HG02588 (cell line): ENCODE data around the gene C3orf70.

Experiments used
- ATAC-seq: cut with Tn5 transposase; IDR thresholded peaks from one replicate; pipeline ENCODE4 v1.9.1; 2021; ENCODE audit warnings: mild to moderate bottlenecking, moderate library complexity; ENCODE audit not compliant: unreplicated experiment

C3orf70 gene, protein sequence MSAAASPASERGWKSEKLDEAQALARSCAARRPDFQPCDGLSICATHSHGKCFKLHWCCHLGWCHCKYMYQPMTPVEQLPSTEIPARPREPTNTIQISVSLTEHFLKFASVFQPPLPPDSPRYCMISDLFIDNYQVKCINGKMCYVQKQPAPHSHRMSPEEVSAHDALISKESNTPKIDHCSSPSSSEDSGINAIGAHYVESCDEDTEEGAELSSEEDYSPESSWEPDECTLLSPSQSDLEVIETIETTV

DNA sequence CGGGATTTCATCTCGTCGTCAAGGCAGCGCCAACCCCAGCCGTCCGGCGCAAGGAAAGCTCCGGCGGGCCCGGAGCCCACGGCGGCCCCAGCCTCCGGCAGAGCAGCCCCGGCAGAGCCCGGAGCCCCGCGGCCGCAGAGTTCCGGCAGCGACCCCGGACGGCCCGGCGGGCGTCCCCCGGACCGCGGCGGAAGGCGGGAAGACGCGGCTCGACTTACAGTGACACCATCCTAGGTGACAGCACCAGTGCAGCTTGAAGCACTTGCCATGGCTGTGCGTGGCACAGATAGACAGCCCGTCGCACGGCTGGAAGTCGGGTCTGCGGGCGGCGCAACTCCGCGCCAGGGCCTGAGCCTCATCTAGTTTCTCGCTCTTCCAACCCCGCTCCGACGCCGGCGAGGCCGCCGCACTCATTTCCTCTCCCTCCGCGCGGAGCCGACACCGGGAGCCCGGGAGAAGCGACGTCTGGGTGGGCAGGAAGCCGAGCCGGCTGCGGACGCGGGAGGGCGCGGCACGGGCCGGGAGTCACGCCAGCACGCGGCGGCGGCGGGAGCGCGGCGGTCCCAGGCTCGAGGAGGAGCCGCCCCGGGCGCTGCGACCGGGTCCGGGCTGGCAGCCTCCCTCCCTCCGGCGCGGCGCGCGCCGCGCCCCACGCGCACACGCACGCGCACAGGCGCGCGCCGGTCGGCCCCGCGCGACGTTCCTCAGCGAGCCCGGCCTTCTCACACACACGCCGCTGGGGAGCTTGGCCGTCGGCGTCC is at the start of gene C3orf70:
TSS of gene C3orf70 (minus strand) at position 651 of the 761 bp plus-strand sequence. CDS start at position 414, 237 bp downstream.
- no peak for ATAC-seq

DNA sequence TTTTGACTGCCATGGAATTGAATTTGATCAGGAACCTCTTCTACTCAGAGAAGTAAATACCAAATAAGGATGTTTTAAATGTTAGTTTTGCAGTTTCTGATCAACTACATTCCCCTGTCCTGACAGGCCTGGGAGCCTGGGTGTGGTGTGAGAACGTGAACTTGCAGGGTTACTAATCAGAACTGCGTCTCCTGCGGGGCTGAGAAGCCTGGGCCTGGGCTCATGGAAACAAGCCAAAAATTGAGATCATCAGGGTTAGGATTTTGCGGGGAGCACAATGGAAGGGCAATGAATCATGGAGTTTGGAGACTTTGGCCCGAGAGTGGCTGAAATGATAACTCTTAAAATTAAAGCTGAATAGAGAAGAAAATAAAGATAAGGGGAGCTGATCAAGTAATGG is 47.8 kb upstream of the C3orf70 start:
- ATAC-seq, result no peak

DNA sequence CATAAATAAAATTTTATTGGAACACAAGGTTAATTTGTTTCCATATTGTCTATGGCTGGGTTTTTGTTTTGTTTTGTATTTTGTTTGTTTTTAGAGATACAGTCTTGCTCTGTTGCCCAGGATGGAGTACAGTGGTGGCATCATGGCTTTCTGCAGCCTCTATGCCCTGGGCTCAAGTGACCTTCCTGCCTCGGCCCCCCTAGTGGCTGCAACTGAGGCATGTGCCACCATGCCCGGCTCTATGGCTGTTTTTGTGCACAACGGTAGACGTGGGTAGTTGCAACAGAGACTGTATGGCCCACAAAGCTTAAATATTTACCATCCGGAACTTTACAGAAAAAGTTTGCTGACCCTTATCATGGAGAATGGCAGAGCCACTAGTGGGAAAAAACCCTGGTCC is 46.8 kb upstream of the C3orf70 start:
- ATAC-seq, result no peak

DNA sequence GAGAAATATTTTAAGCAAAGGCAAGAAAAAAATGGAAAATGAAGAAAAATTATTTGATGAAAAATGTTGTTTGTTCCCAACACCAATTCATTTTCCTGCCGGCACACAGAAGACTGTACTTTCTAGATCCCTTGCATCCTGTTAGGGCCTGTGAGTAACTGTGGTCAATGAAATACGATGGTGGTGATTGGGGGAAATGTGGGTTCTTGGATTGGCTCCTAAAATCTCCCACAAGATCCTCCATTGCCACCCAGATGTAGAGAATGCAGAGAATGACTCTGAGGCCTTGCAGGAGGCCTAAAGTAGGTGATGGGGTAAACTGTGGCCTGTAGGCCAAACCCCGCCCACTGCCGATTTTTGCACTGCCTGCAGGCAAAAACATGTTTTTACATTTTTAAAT is 46.3 kb upstream of the C3orf70 start:
- no peak for ATAC-seq

DNA sequence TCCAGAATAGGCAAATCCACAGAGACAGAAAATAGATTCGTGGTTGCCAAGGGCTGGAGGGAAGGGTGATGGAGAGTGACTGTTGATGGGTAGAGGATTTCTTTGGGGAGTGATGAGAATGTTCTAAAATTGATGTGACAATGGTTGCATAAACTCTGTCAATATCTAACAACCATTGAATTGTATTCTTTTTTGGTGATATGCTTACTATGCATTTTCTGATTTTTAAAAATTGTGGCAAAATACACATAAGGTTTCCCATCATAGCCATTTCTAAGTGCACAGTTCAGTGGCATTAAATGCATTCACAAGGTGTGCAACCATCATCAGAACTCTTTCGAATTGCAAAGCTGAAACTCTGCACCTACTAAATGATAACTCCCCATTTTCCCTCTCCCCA is 44.2 kb upstream of the C3orf70 start:
- no peak for ATAC-seq

DNA sequence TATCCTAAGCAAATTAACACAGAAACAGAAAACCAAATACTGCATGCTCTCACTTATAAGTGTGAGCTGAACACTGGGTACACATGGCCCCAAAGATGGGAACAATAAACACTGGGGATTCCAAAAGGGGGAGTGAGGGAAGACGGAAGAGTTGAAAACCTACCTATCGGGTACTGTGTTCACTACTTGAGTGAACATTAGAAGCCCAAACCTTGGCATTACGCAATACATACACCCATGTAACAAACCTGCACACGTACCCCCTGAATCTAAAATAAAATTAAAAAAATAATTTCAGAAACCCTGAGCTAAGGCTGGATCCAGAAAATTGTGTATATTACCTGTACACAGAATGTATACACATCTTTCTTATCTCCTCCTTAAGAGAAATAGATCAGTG is 42.8 kb upstream of the C3orf70 start:
- ATAC-seq, result no peak

DNA sequence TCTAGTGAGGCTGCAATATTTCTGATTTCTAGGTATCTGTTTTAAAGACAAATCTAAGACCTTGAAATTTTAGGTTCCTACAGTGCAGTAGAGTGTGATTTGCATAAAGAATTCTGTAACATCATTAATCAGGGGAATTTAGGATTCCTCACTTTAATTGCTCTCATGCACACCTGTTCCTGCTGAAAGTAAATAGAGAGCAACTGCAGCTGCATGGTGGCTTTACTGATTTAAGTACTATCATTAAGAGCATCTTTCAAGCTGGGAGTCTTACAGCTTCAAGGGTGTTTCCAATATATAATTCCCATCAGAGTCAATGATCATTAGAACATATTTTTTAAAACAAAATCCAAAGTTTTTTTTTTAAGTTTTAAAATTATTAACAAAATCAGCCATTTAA is 36.0 kb upstream of the C3orf70 start:
- ATAC-seq, result no peak

DNA sequence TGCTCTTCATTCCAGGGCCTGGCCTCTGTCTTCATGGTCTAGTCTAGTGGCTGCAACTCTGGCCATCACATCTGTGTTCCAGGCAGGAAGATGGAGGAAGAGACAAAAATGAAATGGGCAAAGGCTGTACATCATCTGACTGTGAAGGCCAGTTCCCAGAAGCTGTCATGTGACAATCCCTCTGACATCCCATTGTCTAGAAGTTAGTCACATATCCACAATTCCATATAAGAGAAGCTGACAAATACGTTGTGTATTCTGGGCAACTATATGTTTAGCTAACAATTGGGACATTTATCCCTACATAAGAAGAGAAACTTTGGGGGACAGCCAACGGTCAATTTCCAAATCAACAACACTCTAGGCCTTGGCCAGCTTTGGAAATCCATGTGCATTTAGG is 34.5 kb upstream of the C3orf70 start:
- no peak for ATAC-seq

DNA sequence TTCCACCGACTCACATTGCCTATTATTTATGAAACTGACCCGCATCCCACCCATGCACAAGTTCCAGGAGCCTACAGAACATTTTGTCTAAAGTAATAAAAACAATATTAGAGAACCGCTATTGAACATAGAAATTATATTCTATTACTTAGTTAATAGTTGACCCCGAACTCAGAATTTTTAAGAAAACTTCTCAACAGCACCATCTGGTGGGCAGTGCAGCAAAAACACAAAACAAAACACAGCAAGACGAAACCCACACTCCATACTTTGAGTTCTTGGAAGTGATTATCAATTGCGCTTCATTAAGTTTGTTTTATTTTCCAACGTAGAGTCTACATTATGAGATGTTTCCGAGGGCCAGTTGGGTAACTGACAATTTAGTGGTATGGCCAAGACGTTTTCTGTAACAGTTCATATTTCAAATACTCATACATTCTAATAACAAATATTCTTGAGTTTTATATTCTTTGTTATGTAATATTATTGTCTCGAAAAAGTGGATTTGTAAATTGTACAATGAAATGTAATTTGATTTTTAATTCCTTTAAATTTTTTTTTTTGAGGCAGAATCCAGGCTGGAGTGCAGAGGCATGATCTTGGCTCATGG is 24.0 kb upstream of the C3orf70 start:
- no peak for ATAC-seq

DNA sequence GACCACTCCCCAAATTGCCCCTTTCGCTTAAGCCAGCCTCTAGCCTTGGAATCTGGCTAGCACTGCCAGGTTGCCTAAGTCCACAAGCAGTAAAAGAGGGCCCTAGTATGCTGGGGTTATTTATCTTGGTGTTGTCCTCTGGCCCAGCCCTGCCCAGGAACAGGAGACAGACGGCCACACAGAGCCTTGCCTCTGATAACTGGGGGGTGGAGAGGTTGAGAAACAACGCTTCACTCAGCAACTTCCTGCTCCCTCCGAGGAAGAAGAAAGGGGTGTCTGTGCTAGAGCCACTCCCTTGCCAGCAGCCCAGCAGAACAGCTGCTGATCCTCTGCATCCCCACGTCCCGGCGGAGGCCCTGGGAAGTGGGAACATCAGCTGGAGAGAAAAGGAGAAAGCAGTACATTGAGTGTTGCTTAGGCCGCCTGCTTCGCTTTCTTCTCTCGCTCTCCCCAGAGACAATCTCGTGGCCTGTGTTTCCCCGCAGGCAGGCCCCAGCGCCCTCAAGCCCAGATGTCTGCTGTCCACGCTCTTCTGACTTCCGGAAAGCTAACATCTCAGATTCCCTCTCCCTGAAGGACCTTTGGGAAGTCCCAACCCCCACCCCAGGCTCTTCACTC is 22.6 kb upstream of the C3orf70 start:
- ATAC-seq, result peak; percentile 71

DNA sequence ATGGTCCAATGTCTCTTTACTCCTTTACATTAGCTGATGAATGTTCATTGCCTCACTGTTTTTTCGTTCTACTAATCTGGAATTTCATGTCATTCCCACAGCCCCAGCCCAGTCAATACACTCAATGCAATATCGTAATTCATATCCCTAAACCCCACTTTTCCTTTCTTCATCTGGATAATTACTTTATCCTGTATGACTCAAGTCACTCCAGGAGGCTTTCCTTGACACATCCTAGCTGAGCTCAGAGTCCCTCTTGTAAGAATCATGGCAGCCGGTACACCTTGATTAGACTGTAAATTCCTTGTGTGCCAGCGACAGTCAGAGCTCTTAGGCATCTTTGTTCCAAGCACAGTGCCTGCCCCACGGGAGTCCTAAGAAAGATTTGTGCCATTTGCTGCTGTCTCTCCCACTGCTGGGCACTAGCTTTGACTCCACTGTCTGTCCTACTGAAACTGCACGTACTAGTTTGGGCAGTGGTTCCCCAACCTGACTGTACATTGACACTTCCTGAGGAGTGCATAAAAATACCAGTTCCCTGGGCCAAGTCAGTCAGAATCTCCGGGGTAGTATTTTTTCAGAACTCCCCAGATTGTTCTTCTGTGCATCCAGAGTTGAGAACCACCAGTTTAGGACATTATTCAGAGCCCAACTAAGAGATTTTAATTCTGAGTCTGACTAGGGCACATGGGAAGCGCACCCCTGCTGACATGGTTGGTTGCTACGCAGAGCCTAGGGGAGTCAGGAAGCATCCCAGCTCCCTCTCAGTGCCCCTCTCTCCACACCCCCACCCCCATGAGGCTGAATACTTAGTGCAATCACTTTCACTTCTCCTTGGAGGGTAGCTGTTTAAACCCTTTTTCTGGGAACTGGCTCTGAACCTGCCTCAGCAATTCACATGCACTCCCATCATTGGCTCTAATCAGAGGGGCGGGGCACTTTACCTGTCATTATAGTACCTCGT is 19.5 kb upstream of the C3orf70 start:
- ATAC-seq, result no peak

DNA sequence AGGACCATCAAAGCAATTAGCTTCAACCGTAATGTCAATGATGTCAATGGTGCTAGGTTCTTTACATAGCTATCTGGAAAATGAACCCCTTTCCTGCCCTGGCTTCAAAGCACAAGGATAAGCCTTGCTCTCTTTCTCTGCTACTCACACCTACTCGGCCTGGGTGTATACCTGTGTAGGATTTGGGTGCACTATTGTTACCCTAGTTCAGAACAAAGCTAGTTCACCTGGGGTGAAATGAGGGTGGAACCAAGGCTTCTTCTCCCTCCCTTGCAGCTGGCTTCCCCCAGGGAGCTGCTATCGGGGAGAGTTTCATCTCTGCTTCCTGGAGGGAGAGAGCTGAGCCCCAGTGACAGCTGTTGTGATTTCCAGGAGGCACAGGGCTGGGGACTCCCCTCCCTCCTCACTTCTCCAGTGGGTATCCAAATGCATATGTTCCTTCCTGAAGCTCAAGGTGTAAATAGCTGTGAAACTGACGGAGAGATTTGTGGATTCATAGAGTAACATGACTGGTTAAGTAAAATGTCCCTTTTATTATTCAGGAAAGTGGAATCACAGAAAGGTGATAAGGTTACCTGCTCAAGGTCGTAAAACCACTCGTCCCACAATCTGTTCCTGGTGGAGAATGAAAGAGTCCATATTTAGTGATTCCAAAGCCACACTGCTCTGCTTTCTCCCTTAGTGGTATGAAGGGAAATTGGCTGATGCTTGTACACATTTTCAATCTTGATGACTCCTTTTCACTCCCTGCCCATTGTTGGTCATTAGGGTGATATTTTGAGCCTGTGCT is 11.8 kb upstream of the C3orf70 start:
- no peak for ATAC-seq

DNA sequence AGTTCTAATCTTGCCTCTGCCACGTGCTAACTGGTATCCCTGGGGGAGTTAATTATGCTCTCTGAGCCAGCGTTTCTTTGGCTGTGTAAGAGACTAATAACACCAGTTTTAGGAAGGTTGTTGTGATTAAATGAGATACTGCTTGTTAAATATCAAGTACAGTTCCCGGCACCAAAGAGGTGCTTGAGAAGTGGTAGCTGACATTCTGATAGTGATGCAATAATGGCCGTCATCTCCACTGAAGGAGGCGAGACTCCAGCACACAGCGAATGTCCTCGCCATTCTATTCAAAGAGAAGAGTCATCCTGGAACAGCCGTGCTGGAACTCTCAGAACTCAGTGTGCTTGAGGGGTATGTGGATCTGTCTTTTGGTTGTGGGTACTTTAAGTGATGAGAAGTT is 9.8 kb upstream of the C3orf70 start:
- no peak for ATAC-seq

DNA sequence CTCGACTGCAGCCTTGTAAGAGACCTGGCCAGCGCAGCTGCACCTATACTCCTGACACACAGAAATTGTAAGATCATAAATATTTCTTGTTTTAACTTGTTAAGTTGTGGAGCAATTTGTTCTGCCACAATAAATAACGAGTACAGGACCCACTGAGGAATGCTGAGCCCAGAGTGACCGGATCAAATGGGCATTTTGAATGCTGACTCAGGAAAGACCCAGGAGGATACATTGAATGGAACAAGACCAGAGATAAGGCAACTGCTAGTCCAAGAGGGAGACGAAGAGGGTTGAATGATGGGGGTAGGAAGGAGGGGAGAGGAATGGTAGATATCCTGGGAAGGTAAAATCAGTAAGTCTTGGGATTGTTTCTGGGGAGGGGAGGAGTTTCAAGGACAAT is 8.9 kb upstream of the C3orf70 start:
- no peak for ATAC-seq

DNA sequence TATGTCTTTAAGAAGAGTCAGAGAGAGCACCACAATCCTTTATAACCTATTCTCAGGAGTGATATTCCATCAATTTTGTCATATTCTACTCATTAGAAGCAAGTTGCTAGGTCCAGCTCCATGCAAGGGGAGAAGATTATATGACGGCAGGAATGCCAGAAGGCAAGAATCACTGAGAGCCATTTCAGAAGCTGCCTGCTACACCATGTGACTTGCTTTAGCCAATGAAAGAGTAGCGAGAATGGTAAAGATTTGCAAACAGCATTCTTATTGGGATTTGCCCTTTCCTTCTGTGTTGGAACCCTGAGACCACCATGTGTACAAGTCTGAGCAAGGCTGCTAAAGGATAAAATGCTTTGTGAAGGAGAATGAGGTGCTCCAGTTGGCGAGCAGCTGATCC is 4.5 kb upstream of the C3orf70 start:
- no peak for ATAC-seq

DNA sequence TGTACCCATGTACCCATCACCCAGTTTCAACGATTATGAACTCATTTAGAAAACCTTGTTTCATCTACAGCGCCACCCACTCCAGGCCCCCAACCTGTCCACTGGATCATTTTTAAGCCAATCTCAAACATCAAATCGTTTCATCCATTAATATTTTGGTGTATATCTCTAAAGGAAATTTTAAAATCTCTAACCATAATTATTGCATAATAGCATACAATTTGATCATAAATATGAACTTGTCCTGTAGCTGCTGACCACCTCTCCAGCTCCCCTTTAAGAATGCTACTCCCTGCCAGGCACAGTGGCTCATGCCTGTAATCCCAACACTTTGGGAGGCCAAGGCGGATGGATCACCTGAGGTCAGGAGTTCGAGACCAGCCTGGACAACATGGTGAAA is 2.8 kb upstream of the C3orf70 start:
- no peak for ATAC-seq

DNA sequence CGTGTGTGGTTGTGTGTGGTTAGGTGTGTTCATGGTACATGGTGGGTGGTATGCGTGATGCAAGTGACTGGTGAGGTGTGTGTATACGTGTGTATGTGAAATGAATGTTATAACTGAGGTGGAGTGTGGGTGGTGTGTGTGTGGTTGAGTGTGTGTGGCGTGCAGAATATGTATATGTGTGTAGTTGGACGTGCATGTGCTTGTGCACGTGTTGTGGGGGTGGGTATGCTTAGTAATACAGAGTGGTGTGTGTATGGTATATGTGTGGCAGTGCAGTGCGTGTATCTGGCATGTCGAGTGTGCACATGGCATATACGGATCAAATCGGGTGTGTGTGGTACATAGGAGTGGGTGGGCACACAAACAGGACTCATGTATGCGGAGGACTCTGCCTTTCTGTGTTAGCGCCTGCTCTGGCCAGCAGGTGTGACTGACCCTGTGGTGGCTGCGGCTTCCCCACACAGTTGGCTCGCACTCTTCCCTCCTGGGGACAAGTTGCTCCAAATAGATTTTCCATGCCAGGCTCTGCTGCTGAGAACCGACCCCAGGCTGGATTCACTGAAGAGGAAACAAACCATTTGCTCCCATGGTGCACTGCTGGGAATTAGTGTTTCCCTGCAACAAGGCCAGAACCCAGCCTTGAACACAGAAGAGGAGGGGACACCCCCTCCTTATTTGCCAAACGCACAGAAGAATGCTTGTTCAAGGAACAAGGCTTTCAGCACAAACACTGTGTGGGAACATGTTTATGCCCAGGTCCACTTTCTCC is 1.2 kb upstream of the C3orf70 start:
- ATAC-seq, result no peak

DNA sequence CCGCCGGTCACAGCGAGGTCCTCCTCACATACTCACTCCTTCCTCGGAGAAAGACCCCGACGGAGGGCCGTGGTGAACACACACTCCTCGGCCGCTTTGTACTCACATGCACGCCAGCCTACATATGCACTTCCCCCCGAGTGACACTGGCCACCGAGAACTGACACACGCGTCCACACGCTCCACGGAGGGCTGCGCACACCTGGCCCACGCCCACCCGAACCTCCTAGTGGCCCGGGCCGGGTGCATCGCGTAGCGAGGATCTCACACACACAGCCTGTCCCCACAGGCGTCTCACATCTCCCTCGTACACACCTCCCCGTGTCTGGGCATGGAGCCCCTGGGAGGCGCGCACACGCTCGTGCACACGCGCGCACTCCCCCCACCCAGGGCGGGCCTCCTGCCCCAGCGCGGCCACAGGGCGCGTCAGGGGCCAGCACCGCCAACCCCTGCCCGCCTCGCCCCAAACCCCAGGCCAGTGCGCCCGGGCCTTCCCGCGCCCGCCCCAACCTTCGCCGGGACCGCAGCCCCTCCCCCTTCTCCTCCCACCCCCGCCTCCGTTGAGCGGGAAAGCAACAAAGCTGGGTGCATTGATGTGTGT is 411 bp upstream of the C3orf70 start:
- no peak for ATAC-seq

DNA sequence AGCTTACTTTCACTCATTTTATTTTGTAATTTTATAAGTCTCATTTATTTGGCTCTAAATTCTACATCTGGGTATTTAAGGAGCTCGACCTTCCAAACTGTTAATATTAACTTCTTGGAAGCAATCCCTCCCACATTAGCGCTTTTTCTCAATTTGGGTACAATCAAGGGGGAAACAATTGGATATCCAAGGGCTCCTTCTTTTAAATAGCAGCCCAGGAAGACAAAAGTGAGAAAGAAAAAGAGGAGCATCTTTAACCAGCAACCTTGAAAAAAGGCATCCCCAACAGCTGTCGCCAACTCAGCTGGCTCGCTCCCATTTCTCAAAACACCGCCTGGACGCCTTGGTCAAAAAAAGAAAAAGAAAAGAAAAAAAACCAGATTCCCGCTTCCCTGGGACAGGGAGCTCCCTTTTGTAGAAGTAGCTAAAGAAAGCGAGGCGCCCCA is 873 bp downstream of the C3orf70 start:
- ATAC-seq, result no peak
